ENCODE results near the gene NFIA.

DNA sequence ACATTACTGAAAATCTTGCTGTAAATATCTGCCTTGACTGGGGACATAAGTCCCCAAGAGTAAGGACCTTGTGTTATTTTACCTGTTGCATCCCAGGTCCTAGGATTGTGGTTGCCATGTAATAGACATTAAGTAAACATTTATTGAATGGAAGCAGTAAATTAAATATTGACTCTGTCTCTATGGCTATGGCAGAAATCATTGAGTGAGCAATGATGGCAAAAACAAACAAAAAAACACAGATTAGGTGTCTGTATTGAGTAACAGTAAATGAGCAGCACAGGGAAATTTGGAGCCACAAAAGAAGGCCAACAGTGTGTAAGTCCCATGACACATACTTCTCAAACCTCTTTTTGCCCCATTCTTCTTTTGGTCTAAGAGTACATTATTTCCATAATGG, 240.4 kb downstream of the NFIA start:
- TF ChIP-seq POLR2AphosphoS5 (IDR thresholded peaks at IDR 0.05) (peak in 1 of 3 donors; percentile 19), CTCF (IDR thresholded peaks at IDR 0.05) (no peak)
